ENCODE data around the gene ADAMTS18. TPM values are rescaled to one million over a fixed set of nuclear protein-coding genes. Genes with fewer than 3 reads are reported as not detected.
"Not testable (repeated sequence)": the region's sequence is repeated elsewhere in the genome, so short reads cannot be mapped to it uniquely, and the experiment has no call there.

ADAMTS18 gene
- total and polyA plus RNA-seq, 7 donors: 0.04 to 0.16 TPM; not detected in 5

GRCh38 chr16:77277141-77277540, 157.7 kb downstream of the ADAMTS18 start:
- H3K27ac ChIP-seq: no peak overlapping the region
- intact Hi-C loops (cut with DNase I): no loop called here
- H3K4me3 ChIP-seq: no peak overlapping the region
- no peaks in the 10 kb centered on the region for H3K36me3 ChIP-seq
- H3K4me1 ChIP-seq: no peaks in the 10 kb centered on the region
- TF ChIP-seq EP300 (IDR thresholded peaks at IDR 0.05): no peak
- TF ChIP-seq CTCF (IDR thresholded peaks at IDR 0.05): no peak
- no peak for TF ChIP-seq POLR2AphosphoS5 (IDR thresholded peaks at IDR 0.05)
- no peak for TF ChIP-seq POLR2A (IDR thresholded peaks at IDR 0.05)
- H3K27me3 ChIP-seq: no peaks in the 10 kb centered on the region
- no peak for DNase-seq
- 66 to 74% methylated on average over 2 of the region's 2 CpGs for WGBS, 2 donors
- H3K9me3 ChIP-seq: no peaks in the 10 kb centered on the region

- Histone ChIP-seq H3K9me3 (no peaks in the 10 kb centered on the region), H3K4me1 (no peaks in the 10 kb centered on the region), H3K4me3 (no peak overlapping the region), H3K27ac (no peak overlapping the region), H3K36me3 (no peaks in the 10 kb centered on the region), H3K27me3 (no peaks in the 10 kb centered on the region)
- WGBS, 2 donors: 96 to 98% methylated on average over 2 of the region's 2 CpGs
- no peak for TF ChIP-seq EP300 (IDR thresholded peaks at IDR 0.05)
- TF ChIP-seq CTCF (IDR thresholded peaks at IDR 0.05): no peak
- no peak for TF ChIP-seq POLR2A (IDR thresholded peaks at IDR 0.05)
- no peak for TF ChIP-seq POLR2AphosphoS5 (IDR thresholded peaks at IDR 0.05)
- no peak for DNase-seq
- intact Hi-C loops (cut with DNase I): no loop called here
Observed at GRCh38 chr16:77276661-77277060, 158.2 kb downstream of the ADAMTS18 start.

GRCh38 chr16:77275303-77275702, 159.5 kb downstream of the ADAMTS18 start:
- H3K36me3 ChIP-seq; H3K4me3 ChIP-seq; intact Hi-C loops (cut with DNase I); H3K9me3 ChIP-seq; DNase-seq; H3K27ac ChIP-seq; H3K27me3 ChIP-seq; H3K4me1 ChIP-seq: not testable (repeated sequence)
- WGBS, 2 donors: 74 to 93% methylated on average over 2 of the region's 2 CpGs

- H3K27ac ChIP-seq: no peak overlapping the region
- no peaks in the 10 kb centered on the region for H3K36me3 ChIP-seq
- 51 to 59% methylated on average over 3 of the region's 3 CpGs for WGBS, 2 donors
- no peaks in the 10 kb centered on the region for H3K27me3 ChIP-seq
- no peak for DNase-seq
- intact Hi-C loops (cut with DNase I): no loop called here
- TF ChIP-seq EP300 (IDR thresholded peaks at IDR 0.05): no peak
- TF ChIP-seq POLR2AphosphoS5 (IDR thresholded peaks at IDR 0.05): no peak
- no peak for TF ChIP-seq POLR2A (IDR thresholded peaks at IDR 0.05)
- TF ChIP-seq CTCF (IDR thresholded peaks at IDR 0.05): no peak
- no peak overlapping the region for H3K4me3 ChIP-seq
- H3K9me3 ChIP-seq: no peaks in the 10 kb centered on the region
- H3K4me1 ChIP-seq: no peaks in the 10 kb centered on the region
Observed at GRCh38 chr16:77273815-77274214, 161.0 kb downstream of the ADAMTS18 start.

- Histone ChIP-seq H3K27me3 (no peaks in the 10 kb centered on the region), H3K4me1 (no peaks in the 10 kb centered on the region), H3K36me3 (no peaks in the 10 kb centered on the region), H3K27ac (no peak overlapping the region), H3K9me3 (no peaks in the 10 kb centered on the region), H3K4me3 (no peak overlapping the region)
- DNase-seq: no peak
- intact Hi-C loops (cut with DNase I): no loop called here
- TF ChIP-seq CTCF (IDR thresholded peaks at IDR 0.05) (no peak), EP300 (IDR thresholded peaks at IDR 0.05) (no peak), POLR2AphosphoS5 (IDR thresholded peaks at IDR 0.05) (no peak), POLR2A (IDR thresholded peaks at IDR 0.05) (no peak)
- WGBS, 2 donors: 62 to 77% methylated on average over 8 of the region's 8 CpGs
Observed at GRCh38 chr16:77271532-77272426, 163.1 kb downstream of the ADAMTS18 start.

- WGBS, 2 donors: 57 to 75% methylated on average over 1 of the region's 1 CpG
- DNase-seq; H3K27me3 ChIP-seq; H3K27ac ChIP-seq; H3K36me3 ChIP-seq; H3K4me1 ChIP-seq; H3K4me3 ChIP-seq; H3K9me3 ChIP-seq; intact Hi-C loops (cut with DNase I): not testable (repeated sequence)
Observed at GRCh38 chr16:77266185-77266584, 168.6 kb downstream of the ADAMTS18 start.

Measured in sigmoid colon (tissue), 7 donors.